PFSK-1 (cell line): ENCODE data around the gene GHSR.

Experiments
- FOXP2 ChIP-seq: optimal IDR thresholded peaks from 2 replicates; pipeline ENCODE3; 2011; ENCODE audit warnings: borderline replicate concordance, control low read depth, inconsistent platforms; ENCODE audit not compliant: insufficient read depth; ENCODE audit errors: extremely low read length, extremely low read depth
- POLR2AphosphoS5 ChIP-seq: IDR thresholded peaks from 2 replicates; pipeline ENCODE4 v1.6.1; 2012; ENCODE audit warnings: low read depth, mild to moderate bottlenecking, control low read depth, low read length, moderate library complexity
- SIN3A ChIP-seq: IDR thresholded peaks from 2 replicates; pipeline ENCODE4 v1.6.1; 2012; ENCODE audit warnings: mild to moderate bottlenecking, low read length, moderate library complexity, borderline replicate concordance; ENCODE audit not compliant: insufficient read depth
- TAF1 ChIP-seq: IDR thresholded peaks from 2 replicates; pipeline ENCODE4 v1.6.1; 2012; ENCODE audit warnings: low read length, control low read depth, borderline replicate concordance; ENCODE audit not compliant: insufficient read depth
- TF ChIP-seq, protein P1 (sequence below), 2 experiments: IDR thresholded peaks; 2 replicates each; pipeline versions ENCODE4 v1.6.1 to v1.8.0; 2011 to 2012; ENCODE audit warnings: low read depth in 2 of 2, low read length in 2 of 2, control low read depth in 1 of 2, inconsistent platforms in 1 of 2, mild to moderate bottlenecking in 1 of 2, moderate library complexity in 1 of 2; ENCODE audit not compliant: insufficient read depth in 1 of 2

Gene GHSR

DNA sequence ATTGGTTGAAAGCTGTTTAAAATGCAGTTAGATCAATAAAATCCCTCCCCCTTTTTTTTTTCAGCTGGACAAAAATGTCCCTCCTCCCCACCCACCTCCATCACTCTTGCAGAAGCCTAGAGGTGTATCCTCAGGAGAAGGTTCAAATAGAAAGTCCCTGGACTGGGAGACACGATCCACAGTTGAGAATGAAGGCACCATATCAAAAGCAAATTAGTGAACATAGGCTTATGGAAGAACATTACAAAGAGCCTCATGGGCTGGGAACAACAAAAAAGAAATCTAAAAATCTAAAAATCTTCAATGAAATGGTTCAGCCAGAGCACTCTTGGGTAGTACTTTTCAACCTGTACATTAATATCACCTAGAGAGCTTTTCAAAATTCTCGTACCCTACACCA lies 46.2 kb downstream of the GHSR start:
- TF ChIP-seq FOXP2 (no peak), TAF1 (no peak), POLR2AphosphoS5 (no peak)

- TF ChIP-seq SIN3A (no peak), FOXP2 (no peak), POLR2AphosphoS5 (no peak), TAF1 (no peak)
- TF ChIP-seq, protein P1, sequence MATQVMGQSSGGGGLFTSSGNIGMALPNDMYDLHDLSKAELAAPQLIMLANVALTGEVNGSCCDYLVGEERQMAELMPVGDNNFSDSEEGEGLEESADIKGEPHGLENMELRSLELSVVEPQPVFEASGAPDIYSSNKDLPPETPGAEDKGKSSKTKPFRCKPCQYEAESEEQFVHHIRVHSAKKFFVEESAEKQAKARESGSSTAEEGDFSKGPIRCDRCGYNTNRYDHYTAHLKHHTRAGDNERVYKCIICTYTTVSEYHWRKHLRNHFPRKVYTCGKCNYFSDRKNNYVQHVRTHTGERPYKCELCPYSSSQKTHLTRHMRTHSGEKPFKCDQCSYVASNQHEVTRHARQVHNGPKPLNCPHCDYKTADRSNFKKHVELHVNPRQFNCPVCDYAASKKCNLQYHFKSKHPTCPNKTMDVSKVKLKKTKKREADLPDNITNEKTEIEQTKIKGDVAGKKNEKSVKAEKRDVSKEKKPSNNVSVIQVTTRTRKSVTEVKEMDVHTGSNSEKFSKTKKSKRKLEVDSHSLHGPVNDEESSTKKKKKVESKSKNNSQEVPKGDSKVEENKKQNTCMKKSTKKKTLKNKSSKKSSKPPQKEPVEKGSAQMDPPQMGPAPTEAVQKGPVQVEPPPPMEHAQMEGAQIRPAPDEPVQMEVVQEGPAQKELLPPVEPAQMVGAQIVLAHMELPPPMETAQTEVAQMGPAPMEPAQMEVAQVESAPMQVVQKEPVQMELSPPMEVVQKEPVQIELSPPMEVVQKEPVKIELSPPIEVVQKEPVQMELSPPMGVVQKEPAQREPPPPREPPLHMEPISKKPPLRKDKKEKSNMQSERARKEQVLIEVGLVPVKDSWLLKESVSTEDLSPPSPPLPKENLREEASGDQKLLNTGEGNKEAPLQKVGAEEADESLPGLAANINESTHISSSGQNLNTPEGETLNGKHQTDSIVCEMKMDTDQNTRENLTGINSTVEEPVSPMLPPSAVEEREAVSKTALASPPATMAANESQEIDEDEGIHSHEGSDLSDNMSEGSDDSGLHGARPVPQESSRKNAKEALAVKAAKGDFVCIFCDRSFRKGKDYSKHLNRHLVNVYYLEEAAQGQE (IDR thresholded peaks at IDR 0.05; ENCODE audit: insufficient read depth in 1 of 2, low read depth in 2 of 2, low read length in 2 of 2), result no peak
Measured at GRCh38 chr3:172398484-172398883, 49.8 kb downstream of the GHSR start.

DNA sequence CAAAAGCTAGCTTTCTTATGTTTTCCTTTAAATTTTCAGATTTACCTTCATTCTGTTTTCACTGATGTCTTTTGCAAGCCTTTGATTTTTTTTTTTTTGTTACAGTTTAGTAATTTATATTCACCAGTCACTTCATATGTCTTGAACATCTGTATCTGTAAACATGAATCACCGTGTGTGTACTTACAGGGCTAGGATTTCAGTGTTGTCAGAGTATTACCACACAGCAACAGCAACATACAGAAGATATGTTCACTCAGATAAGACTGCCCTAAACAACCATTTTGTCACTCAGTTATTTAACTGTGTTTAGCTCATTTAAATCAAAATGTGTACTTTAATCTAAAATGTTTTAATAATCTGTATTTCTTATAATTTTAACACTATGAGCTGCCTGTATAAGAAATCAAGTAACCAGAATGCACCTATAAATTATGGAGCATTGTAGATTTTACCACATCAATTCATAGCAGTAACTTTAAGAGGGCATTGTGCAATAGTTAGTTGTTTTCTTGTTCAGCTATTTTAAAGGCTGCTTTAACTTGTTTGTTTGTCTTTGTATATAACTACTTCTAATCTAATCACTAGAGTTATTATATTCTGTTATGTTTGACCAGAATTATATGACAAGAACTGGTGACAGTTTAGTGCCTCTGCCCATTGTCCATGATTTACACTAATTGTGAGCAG lies 50.4 kb downstream of the GHSR start:
- TF ChIP-seq SIN3A (no peak), TAF1 (no peak), POLR2AphosphoS5 (no peak), FOXP2 (no peak)
- TF ChIP-seq, protein P1 (IDR thresholded peaks at IDR 0.05; ENCODE audit: insufficient read depth in 1 of 2, low read depth in 2 of 2, low read length in 2 of 2), result no peak

- TF ChIP-seq FOXP2, result no peak
- TF ChIP-seq TAF1, result no peak
- TF ChIP-seq, protein P1 (IDR thresholded peaks at IDR 0.05; ENCODE audit: insufficient read depth in 1 of 2, low read depth in 2 of 2, low read length in 2 of 2), result no peak
- TF ChIP-seq POLR2AphosphoS5, result no peak
- no peak for TF ChIP-seq SIN3A
Measured at GRCh38 chr3:172396400-172396799, 51.9 kb downstream of the GHSR start.

GRCh38 chr3:172394692-172395091 lies 53.6 kb downstream of the GHSR start:
- TF ChIP-seq, protein P1 (IDR thresholded peaks at IDR 0.05; ENCODE audit: insufficient read depth in 1 of 2, low read depth in 2 of 2, low read length in 2 of 2), result no peak
- TF ChIP-seq TAF1 (no peak), SIN3A (no peak), FOXP2 (no peak), POLR2AphosphoS5 (no peak)
